Testis (tissue), 2 donors: ENCODE results near the gene SAFB2.

Source experiments
- CTCF ChIP-seq, 3 experiments: fragments of 450-650 bp in 2 of 3; fragments of 200-600 bp in 1 of 3; sonication (generic) in 1 of 3; IDR thresholded peaks; one replicate each; pipeline ENCODE4 v1.5.1; 2016 to 2019; ENCODE audit warnings: antibody characterized with exemption in 3 of 3, mild to moderate bottlenecking in 2 of 3, moderate library complexity in 1 of 3
- POLR2A ChIP-seq: fragments of 450-650 bp; IDR thresholded peaks from one replicate; pipeline ENCODE4 v1.6.1; 2017; ENCODE audit warnings: antibody characterized with exemption, mild to moderate bottlenecking, moderate library complexity

- TF ChIP-seq CTCF (IDR thresholded peaks at IDR 0.05) (no peak), POLR2A (no peak)
Observed at GRCh38 chr19:5619946-5620345, 2.6 kb downstream of the SAFB2 start.
